ENCODE data around the gene RO60. TPM values are rescaled to one million over a fixed set of nuclear protein-coding genes. Genes with fewer than 3 reads are reported as not detected.
"Not testable (repeated sequence)": the region's sequence is repeated elsewhere in the genome, so short reads cannot be mapped to it uniquely, and the experiment has no call there.

RO60 gene
- total RNA-seq = 68.7 and 70.0 TPM in 2 replicates

DNA sequence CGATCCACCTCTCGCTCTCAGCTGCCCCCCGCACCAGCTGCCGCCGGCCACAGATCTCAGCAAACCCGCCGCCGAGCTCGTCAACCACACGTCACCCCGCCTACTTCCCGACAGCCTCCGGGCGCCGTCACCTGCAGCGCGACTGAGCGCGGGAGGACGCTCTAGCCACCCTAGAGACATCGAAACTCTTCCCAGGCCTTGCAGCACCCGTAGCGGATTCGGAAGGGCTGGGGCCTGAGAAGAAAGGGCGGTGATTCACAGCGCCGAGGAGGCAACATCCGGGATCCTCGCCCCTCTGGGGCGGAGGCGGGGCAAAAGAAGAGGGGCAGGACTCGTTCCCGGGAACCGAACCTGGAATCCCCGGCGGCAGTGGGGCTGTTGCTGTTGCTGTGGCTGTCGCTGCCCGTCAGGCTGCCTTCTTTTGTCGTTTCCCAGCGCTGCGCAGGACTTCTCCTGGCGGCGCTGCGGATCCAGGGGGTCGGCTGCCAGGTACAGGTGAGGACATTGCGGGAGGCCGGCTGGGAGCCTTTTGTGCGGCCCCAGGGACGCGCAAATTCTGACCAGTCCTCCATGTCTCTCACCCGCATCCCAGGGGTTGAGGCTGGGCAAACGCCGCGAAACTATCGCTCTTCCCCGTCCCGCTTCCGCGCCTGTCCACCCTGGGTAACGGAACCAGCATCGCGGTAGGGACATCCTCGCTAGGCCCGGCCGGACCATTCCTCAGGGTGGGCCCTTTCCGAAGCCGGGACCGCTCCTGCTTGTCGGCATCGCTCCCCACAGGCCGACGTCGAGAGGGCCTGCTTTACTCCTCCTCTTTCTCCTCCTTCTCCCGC is at the start of gene RO60, which contains the start of gene UCHL5:
Gene RO60 (plus strand): TSS at position 331 of the 833 bp plus-strand sequence. CDS start 9,443 bp downstream, outside the sequence.
Gene UCHL5 (minus strand): TSS at position 79 of the 833 bp plus-strand sequence. CDS start 100 bp downstream, outside the sequence.
- H3K4me1 Mint-ChIP-seq (ENCODE audit: low read depth) = peaks cover 59% of the 10 kb centered on the region
- intact Hi-C loops (cut with micrococcal nuclease) = loop anchor here (1.0 to 10.0 kb wide), 8 partner anchors 9 to 485 kb away; partner anchors contain the start of genes CDC73, GLRX2, RGS1 and RGS2

DNA sequence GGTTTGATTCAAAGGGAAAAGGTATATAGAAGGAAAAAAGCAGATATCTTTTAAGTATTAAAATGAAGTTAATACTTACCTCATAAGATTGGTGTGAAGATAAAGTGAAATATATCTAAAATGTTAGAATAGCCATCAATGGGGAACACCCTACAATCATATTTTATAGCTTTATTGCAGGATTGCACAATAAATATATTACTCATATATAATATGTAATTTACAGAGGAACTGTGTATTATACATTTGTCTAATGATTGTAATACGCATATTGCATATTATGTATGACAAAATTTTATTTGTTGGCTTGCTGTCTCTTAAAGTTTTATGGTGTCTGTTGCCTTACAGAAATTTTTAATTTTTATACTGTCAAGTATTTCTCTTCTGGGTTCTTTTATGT is 48.0 kb upstream of the RO60 start:
- no peaks in the 10 kb centered on the region for H3K9me3 Mint-ChIP-seq
- intact Hi-C loops (cut with micrococcal nuclease) = no loop called here
- H3K36me3 Mint-ChIP-seq (ENCODE audit: low read depth) = peaks cover 3% of the 10 kb centered on the region
- no peak overlapping the region for H3K27ac Mint-ChIP-seq
- DNase-seq (ENCODE audit: low spot score) = no peak
- H3K4me1 Mint-ChIP-seq (ENCODE audit: low read depth) = no peaks in the 10 kb centered on the region
- no peak overlapping the region for H3K4me3 Mint-ChIP-seq
- no peaks in the 10 kb centered on the region for H3K27me3 Mint-ChIP-seq (ENCODE audit: insufficient read depth)

More for the DNA sequence above, at the start of gene RO60, which contains the start of gene UCHL5:
- Mint-ChIP-seq H3K4me3 (peak within 1 kb of the TSS; percentile 94), H3K27ac (peak within 1 kb of the TSS; percentile 100), H3K27me3 (ENCODE audit: insufficient read depth) (no peaks in the 10 kb centered on the region), H3K9me3 (no peaks in the 10 kb centered on the region), H3K36me3 (ENCODE audit: low read depth) (peaks cover 25% of the 10 kb centered on the region)
- peak; percentile 95 for DNase-seq (ENCODE audit: low spot score)

DNA sequence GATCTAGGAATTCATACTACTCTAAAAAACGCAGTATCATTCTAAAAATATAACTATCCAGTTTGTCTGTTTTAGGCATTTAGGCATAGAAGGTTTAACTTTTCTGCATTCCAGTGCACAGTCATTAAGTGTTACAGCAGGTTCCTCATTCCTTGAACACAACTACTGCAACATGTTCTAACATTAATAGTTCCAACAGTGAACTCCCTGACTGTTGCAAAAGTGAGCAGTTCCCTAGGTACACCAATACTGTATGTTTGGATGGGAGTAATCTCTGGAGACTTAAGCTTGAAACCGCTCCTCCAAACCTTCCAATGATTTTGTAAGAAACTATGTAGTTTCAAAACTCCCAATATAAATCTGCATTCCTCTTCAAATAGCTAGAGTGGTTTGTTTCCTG is 46.4 kb upstream of the RO60 start:
- Mint-ChIP-seq H3K4me1 (ENCODE audit: low read depth) (no peaks in the 10 kb centered on the region), H3K36me3 (ENCODE audit: low read depth) (peaks cover 1% of the 10 kb centered on the region)
- DNase-seq (ENCODE audit: low spot score) = no peak

DNA sequence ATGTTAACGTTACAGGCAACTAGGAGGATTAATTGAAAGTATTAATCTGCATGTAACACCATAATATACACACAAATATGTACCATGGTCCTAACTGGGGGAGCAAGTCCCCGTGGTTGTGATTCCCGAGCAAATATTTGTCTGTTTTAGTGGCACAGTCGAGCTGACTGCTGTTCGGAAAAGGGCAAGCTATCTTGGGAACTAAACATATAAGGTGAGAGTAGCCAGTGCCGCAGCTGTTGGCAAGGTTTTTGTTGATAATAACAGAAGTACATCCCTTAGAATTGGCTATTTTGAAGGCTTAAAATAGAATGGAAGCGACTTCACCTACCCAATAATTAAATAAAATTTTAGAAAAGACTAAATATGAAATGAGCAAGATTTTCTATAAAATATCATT is 45.7 kb upstream of the RO60 start:
- Mint-ChIP-seq H3K36me3 (ENCODE audit: low read depth) (peaks cover 1% of the 10 kb centered on the region), H3K27me3 (ENCODE audit: insufficient read depth) (no peaks in the 10 kb centered on the region), H3K9me3 (no peaks in the 10 kb centered on the region), H3K4me3 (no peak overlapping the region), H3K4me1 (ENCODE audit: low read depth) (no peaks in the 10 kb centered on the region), H3K27ac (no peak overlapping the region)
- DNase-seq (ENCODE audit: low spot score) = no peak
- intact Hi-C loops (cut with micrococcal nuclease) = no loop called here

More for the DNA sequence above, 46.4 kb upstream of the RO60 start:
- intact Hi-C loops (cut with micrococcal nuclease) = no loop called here
- Mint-ChIP-seq H3K4me3 (no peak overlapping the region), H3K9me3 (no peaks in the 10 kb centered on the region), H3K27ac (no peak overlapping the region), H3K27me3 (ENCODE audit: insufficient read depth) (no peaks in the 10 kb centered on the region)

DNA sequence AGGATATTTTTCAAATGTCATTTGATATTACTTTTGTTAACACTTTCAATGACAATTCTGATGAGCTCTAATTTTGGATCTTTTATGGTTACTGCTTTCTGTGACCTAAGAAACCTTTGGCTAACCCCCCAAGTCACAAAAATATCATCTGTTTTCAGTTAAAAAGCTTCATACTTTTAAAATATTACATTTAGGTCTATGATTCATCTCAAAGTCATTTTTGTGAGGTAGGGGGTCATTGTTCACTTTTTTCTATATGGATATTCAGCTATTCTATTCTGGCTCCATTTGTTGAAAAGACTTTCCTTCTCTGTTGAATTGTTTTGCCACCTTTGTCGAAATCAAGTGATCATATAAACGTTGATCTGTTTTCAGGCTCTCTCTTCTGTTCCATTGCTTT is 45.0 kb upstream of the RO60 start:
- Mint-ChIP-seq H3K27ac (no peak overlapping the region), H3K4me1 (ENCODE audit: low read depth) (no peaks in the 10 kb centered on the region), H3K4me3 (no peak overlapping the region), H3K36me3 (ENCODE audit: low read depth) (peaks cover 1% of the 10 kb centered on the region), H3K27me3 (ENCODE audit: insufficient read depth) (no peaks in the 10 kb centered on the region), H3K9me3 (no peaks in the 10 kb centered on the region)
- intact Hi-C loops (cut with micrococcal nuclease) = no loop called here
- DNase-seq (ENCODE audit: low spot score) = no peak

DNA sequence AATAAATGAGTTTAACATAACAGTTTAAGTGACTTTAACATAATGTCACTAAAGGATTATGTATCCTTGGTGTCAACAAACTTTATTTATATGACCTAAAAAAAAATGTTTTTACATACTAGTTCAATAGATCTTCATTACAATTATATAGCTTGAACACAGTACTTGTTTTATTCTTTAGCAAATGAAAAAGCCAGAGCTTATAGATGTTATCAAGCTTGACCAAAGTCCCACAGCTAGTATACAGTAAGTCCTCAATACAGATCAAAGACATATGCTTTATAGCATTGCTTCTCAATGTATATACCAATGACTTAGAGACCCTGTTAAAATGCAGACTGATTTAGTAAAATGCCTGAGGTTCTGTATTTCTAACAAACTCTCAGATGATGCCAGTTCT is 42.6 kb upstream of the RO60 start:
- Mint-ChIP-seq H3K4me1 (ENCODE audit: low read depth) (no peaks in the 10 kb centered on the region), H3K27me3 (ENCODE audit: insufficient read depth) (no peaks in the 10 kb centered on the region), H3K36me3 (ENCODE audit: low read depth) (peaks cover 1% of the 10 kb centered on the region), H3K4me3 (no peak overlapping the region), H3K9me3 (no peaks in the 10 kb centered on the region), H3K27ac (no peak overlapping the region)
- intact Hi-C loops (cut with micrococcal nuclease) = loop anchor here (5.0 kb wide), 1 partner anchor 34 kb away; no protein-coding TSS in a partner anchor
- DNase-seq (ENCODE audit: low spot score) = no peak

DNA sequence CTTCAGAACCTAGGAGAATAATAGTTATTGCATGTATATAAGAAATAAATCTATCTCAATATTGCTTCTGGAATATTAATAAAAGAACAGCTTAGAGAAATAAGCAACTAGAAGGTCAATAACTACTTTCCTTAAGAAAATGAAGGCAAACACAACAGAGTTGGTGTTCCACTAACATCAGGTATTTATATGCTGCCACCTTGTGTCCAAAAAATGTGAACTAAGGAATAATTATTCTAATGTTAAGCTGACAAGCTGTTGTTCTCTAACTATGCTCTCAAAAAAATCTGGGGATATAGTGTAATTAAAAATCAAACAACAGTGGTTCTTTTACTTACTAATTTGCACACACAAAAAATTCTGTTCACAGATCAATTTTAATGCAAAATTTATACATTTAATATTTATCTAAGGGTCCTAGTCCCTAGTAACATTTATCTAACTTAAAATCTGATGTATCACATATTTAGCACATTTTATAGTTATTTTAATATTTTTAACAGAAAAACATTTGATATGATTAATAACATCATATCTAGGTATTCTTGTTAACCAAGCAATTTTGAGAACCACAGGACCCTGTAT is 39.9 kb upstream of the RO60 start:
- no peaks in the 10 kb centered on the region for H3K27me3 Mint-ChIP-seq (ENCODE audit: insufficient read depth)
- intact Hi-C loops (cut with micrococcal nuclease) = loop anchor here (1.0 to 5.0 kb wide), 5 partner anchors 37 to 545 kb away; partner anchors contain the start of genes RO60 and UCHL5
- H3K4me1 Mint-ChIP-seq (ENCODE audit: low read depth) = no peaks in the 10 kb centered on the region
- no peak overlapping the region for H3K27ac Mint-ChIP-seq
- DNase-seq (ENCODE audit: low spot score) = no peak
- H3K9me3 Mint-ChIP-seq = no peaks in the 10 kb centered on the region
- peaks cover 5% of the 10 kb centered on the region for H3K36me3 Mint-ChIP-seq (ENCODE audit: low read depth)
- no peak overlapping the region for H3K4me3 Mint-ChIP-seq

DNA sequence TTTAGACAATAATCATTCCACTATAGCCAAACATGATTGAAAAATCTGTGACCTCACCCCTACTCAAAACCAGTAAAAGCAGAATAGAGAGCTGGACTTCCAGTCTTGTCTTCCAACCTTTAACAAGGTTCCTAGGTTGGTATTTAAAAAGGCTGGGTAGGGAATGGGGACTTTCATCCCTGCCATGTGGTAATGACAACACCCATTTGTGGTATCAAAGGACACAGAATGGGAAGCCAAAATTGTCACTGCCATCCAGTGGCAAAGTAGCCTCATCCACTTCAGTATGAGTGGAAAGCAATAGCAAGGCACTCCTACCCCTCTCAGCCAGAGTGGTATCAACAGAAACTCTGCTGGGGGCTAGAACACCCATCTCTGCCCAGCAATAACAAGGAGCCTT is 34.2 kb upstream of the RO60 start:
- no peak for DNase-seq (ENCODE audit: low spot score)
- peaks cover 16% of the 10 kb centered on the region for H3K36me3 Mint-ChIP-seq (ENCODE audit: low read depth)
- H3K4me3 Mint-ChIP-seq = no peak overlapping the region
- H3K27ac Mint-ChIP-seq = no peak overlapping the region
- no peaks in the 10 kb centered on the region for H3K9me3 Mint-ChIP-seq
- intact Hi-C loops (cut with micrococcal nuclease) = no loop called here
- peaks cover 8% of the 10 kb centered on the region for H3K4me1 Mint-ChIP-seq (ENCODE audit: low read depth)
- no peaks in the 10 kb centered on the region for H3K27me3 Mint-ChIP-seq (ENCODE audit: insufficient read depth)

DNA sequence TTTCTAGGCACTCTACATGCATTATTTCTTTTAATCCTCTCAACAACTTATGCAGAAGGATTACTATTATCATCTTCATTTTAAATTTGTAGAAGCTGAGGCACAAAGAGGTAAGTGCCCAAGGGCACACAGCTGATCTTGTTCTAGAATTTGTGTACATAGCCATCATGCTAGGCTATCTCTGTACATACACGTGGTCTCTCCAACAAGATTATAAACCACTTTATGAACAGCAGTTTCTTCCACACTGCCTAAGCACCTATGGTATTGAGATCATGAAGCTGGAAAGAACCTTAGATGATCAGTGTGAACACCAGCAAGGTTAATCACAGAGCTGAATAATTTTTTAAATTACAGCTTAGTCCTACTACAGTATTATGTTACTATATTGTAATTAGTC is 29.1 kb upstream of the RO60 start:
- Mint-ChIP-seq H3K27ac (no peak overlapping the region), H3K36me3 (ENCODE audit: low read depth) (peaks cover 17% of the 10 kb centered on the region), H3K4me1 (ENCODE audit: low read depth) (peaks cover 14% of the 10 kb centered on the region), H3K4me3 (no peak overlapping the region), H3K27me3 (ENCODE audit: insufficient read depth) (no peaks in the 10 kb centered on the region), H3K9me3 (no peaks in the 10 kb centered on the region)
- intact Hi-C loops (cut with micrococcal nuclease) = no loop called here
- DNase-seq (ENCODE audit: low spot score) = no peak

DNA sequence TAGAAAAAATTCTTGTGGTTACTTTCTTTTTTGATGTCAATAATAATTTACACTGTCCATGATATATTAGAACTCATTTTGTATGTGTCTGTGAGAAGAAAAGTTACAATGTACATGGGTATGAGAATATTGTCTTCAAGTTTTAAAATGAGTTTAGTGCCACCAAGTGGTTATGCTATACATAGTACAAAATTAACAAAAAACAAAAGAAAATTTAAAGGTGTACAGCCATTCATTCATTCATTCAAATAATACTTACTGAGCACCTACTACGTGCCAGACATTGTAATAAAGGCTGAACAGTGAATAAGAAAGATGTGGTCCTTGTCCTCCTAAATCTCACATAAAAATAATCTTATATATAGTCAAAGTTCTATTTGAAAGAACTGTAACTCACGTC is 28.0 kb upstream of the RO60 start:
- intact Hi-C loops (cut with micrococcal nuclease) = loop anchor here (1.0 kb wide), 1 partner anchor 557 kb away; no protein-coding TSS in a partner anchor
- Mint-ChIP-seq H3K4me3 (no peak overlapping the region), H3K36me3 (ENCODE audit: low read depth) (peaks cover 12% of the 10 kb centered on the region), H3K4me1 (ENCODE audit: low read depth) (peaks cover 6% of the 10 kb centered on the region), H3K9me3 (no peaks in the 10 kb centered on the region), H3K27ac (no peak overlapping the region), H3K27me3 (ENCODE audit: insufficient read depth) (no peaks in the 10 kb centered on the region)
- DNase-seq (ENCODE audit: low spot score) = no peak

DNA sequence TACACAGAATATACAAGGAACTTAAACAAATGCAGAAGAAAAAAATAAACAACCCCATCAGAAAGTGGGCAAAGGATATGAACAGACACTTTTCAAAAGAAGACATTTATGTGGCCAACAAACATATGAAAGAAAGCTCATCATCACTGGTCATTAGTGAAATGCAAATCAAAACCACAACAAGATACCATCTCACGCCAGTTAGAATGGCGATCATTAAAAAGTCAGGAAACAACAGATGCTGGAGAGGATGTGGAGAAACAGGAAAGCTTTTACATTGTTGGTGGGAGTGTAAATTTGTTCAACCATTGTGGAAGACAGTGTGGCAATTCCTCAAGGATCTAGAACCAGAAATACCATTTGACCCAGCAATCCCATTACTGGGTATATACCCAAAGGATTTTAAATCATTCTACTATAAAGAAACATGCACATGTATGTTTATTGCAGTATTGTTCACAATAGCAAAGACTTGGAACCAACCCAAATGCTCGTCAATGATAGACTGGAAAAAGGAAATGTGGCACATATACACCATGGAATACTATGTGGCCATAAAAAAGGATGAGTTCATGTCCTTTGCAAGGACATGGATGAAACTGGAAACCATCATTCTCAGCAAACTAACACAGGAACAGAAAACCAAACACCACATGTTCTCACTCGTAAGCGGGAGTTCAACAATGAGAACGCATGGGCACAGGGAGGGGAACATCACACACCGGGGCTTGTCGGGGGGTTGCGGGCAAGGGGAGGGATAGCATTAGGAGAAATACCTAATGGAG is 26.6 kb upstream of the RO60 start:
- H3K27me3 Mint-ChIP-seq (ENCODE audit: insufficient read depth); H3K4me1 Mint-ChIP-seq (ENCODE audit: low read depth); DNase-seq (ENCODE audit: low spot score); H3K36me3 Mint-ChIP-seq (ENCODE audit: low read depth); intact Hi-C loops (cut with micrococcal nuclease); H3K9me3 Mint-ChIP-seq; H3K4me3 Mint-ChIP-seq: not testable (repeated sequence)
- peak overlapping the region; percentile 40 for H3K27ac Mint-ChIP-seq

DNA sequence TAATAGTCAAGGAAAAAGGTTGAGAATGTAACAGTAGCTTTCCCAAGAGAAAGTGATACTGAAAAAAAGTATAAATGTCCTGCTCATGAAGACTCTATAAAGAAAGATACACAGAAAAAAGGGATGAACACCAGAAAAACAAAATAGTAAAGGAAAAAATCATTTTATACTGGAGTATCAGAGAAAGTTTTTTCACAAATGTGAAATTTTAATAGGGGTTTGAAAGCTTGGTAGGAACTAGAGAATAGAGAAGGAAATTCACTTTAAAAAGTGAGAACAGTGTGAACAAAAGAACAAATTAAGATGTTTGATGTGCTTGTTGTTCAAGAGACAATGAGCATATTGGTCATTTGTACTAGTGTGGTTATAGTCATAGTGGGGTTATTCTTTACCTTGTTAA is 25.8 kb upstream of the RO60 start:
- peaks cover 6% of the 10 kb centered on the region for H3K4me1 Mint-ChIP-seq (ENCODE audit: low read depth)
- peaks cover 8% of the 10 kb centered on the region for H3K36me3 Mint-ChIP-seq (ENCODE audit: low read depth)
- no peak overlapping the region for H3K4me3 Mint-ChIP-seq
- intact Hi-C loops (cut with micrococcal nuclease) = no loop called here
- H3K27me3 Mint-ChIP-seq (ENCODE audit: insufficient read depth) = no peaks in the 10 kb centered on the region
- no peaks in the 10 kb centered on the region for H3K9me3 Mint-ChIP-seq
- no peak overlapping the region for H3K27ac Mint-ChIP-seq
- DNase-seq (ENCODE audit: low spot score) = no peak
